GM06990 (cell line): ENCODE data around the gene DBF4B.
A peak's percentile ranks its signal among the peaks of the same experiment; 100 is the strongest.

Experiments
- DNase-seq: peaks from one replicate; pipeline ENCODE4 v3.0.0-alpha.2; 2011; ENCODE audit not compliant: insufficient read length; ENCODE audit errors: extremely low read depth
- H3K27me3 ChIP-seq: replicated peaks from 2 replicates; pipeline ENCODE4 v1.6.0; 2011; ENCODE audit warnings: low read length; ENCODE audit not compliant: control insufficient read depth, insufficient read depth
- H3K36me3 ChIP-seq: 2 replicates; pipeline ENCODE4 v1.5.1; 2011; ENCODE audit warnings: low read length; ENCODE audit not compliant: control insufficient read depth, insufficient read depth
- H3K4me3 ChIP-seq: replicated peaks from 2 replicates; pipeline ENCODE4 v1.5.1; 2011; ENCODE audit warnings: low read depth, mild to moderate bottlenecking, control low read depth, low read length
- TF ChIP-seq, protein P1 (sequence below): IDR thresholded peaks from 2 replicates; pipeline ENCODE4 v1.5.1; 2011; ENCODE audit warnings: low read length, control low read depth, mild to moderate bottlenecking, inconsistent platforms; ENCODE audit not compliant: insufficient read depth, poor library complexity, severe bottlenecking

DBF4B gene

DNA sequence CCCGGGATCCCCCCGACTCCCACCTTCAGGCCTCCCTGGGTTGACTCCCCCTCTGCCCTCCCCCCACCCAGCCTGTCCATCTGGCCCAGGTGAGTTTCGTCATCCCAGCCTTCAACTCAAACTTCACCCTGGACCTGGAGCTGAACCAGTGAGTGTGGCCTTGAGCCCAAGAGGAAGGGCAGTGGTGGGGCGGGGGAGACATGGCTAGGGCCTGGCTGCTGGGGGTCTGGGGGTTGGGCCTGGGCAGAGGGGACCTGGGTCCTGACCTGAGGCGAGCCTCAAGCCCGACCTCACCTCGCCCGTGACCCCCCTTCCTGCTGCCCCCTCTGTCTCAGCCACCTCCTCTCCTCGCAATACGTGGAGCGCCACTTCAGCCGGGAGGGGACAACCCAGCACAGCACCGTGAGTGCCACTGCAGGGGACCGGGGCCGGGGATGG, 61.2 kb downstream of the DBF4B start:
- Histone ChIP-seq H3K4me3 (no peak overlapping the region), H3K27me3 (peaks cover 2% of the 10 kb centered on the region), H3K36me3 (no peaks in the 10 kb centered on the region)
- TF ChIP-seq, protein P1, sequence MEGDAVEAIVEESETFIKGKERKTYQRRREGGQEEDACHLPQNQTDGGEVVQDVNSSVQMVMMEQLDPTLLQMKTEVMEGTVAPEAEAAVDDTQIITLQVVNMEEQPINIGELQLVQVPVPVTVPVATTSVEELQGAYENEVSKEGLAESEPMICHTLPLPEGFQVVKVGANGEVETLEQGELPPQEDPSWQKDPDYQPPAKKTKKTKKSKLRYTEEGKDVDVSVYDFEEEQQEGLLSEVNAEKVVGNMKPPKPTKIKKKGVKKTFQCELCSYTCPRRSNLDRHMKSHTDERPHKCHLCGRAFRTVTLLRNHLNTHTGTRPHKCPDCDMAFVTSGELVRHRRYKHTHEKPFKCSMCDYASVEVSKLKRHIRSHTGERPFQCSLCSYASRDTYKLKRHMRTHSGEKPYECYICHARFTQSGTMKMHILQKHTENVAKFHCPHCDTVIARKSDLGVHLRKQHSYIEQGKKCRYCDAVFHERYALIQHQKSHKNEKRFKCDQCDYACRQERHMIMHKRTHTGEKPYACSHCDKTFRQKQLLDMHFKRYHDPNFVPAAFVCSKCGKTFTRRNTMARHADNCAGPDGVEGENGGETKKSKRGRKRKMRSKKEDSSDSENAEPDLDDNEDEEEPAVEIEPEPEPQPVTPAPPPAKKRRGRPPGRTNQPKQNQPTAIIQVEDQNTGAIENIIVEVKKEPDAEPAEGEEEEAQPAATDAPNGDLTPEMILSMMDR: no peak
- no peak for DNase-seq

DNA sequence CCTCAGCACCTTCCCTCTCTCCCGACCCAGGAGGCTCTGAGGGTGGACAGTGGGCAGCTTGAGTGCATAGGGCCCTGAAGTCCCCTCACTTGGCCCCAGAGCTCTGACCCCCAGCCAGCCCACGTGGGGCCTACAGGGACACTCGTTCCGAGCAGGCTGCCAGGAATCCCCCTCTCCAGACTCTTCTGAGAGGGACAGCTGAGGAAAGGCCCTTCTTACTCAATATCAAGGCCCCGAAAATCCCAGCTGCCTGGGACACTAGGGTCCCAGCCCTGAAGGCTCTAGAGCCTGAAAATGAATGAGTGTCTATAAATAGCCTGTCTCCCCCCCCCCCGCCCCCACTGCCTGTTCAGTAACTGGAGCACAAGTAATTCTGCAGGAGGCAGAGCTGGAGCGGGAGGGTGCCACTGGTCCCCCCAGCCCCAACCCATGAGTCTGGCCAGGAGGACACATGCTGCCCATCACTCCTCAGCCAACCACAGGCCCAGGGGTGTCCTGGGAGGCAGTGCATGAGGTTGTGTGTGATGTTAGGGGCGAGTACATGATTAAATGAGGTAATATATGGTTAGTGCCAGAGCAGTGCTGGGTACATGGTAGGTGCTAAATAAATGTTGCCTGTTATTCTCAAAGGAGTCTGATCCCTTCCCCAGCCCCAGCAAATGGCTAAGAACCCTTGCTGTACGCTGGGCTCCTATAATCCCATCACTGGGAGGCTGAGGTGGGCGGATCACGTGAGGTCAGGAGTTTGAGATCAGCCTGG, 61.9 kb downstream of the DBF4B start:
- Histone ChIP-seq H3K36me3 (no peaks in the 10 kb centered on the region), H3K4me3 (no peak overlapping the region), H3K27me3 (peaks cover 2% of the 10 kb centered on the region; the same call in 1 of the 2 replicates)
- TF ChIP-seq, protein P1: no peak
- no peak for DNase-seq

DNA sequence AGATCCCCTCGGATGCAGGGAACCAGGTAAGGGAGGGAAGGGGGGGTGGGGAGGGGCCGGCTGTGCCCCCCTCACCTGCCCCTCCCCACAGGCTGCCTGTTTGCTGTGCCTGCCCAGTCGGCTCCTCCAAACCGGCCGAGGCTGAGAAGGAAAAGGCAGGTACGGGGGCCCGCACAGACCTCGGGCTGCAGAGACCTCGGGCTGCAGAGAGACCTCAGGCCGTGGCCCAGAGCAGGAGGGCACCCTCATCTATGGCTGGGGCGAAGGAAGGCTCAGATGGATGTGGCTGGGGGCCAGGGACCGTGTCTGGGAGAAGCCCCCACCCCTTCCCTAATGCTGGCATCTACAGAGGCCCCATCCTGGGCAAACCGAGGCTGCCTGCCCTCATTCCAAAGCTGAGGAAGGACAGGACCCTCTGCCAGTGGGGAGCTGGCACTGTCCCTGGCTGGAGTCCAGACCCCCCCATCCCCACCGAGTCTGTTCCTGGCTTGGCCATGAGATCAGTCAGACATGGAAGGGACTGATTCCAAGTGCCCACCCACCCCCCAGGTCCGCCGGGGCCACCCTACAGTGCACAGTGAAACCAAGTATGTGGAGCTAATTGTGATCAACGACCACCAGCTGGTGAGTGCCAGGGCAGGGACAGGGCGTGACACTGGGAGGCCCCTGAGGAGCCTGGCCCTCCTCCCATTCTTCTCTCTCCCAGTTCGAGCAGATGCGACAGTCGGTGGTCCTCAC, 64.0 kb downstream of the DBF4B start:
- peaks cover 2% of the 10 kb centered on the region; the same call in 1 of the 2 replicates for H3K27me3 ChIP-seq
- no peak overlapping the region for H3K4me3 ChIP-seq
- no peak for DNase-seq
- TF ChIP-seq, protein P1: no peak
- no peaks in the 10 kb centered on the region for H3K36me3 ChIP-seq

DNA sequence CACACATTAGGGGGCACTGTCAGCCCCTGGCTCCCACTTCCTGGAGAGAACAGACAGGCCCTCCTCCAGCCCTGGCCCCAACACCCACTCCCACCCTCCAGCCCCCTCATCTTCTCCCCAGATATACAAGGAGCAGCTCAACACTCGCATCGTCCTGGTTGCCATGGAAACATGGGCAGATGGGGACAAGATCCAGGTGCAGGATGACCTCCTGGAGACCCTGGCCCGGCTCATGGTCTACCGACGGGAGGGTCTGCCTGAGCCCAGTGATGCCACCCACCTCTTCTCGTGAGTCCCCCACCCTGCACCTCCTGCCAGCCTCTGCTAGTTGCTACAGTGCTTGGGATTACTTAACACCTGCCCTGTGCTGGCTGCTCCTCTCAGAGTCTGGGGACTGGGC, 64.7 kb downstream of the DBF4B start:
- DNase-seq: no peak
- TF ChIP-seq, protein P1: no peak
- H3K36me3 ChIP-seq: no peaks in the 10 kb centered on the region
- no peak overlapping the region for H3K4me3 ChIP-seq
- H3K27me3 ChIP-seq: peaks cover 2% of the 10 kb centered on the region; the same call in 1 of the 2 replicates

- peak; percentile 84 for DNase-seq
- peak overlapping the region; percentile 72 for H3K4me3 ChIP-seq
- H3K36me3 ChIP-seq: no peaks in the 10 kb centered on the region
- H3K27me3 ChIP-seq: peaks cover 2% of the 10 kb centered on the region; the same call in 1 of the 2 replicates
- TF ChIP-seq, protein P1: peak; percentile 99
Measured at GRCh38 chr17:44774271-44775135, 66.0 kb downstream of the DBF4B start.
